ENCODE measurements around the gene TBC1D13.
"Not testable (repeated sequence)": the region's sequence is repeated elsewhere in the genome, so short reads cannot be mapped to it uniquely, and the experiment has no call there.

The TBC1D13 gene

GRCh38 chr9:128821584-128822406 is 34.7 kb downstream of the TBC1D13 start:
- no peak for DNase-seq

GRCh38 chr9:128822407-128823042 is 35.5 kb downstream of the TBC1D13 start:
- no peak for DNase-seq

GRCh38 chr9:128823362-128823902 is 36.4 kb downstream of the TBC1D13 start:
- no peak for DNase-seq

- DNase-seq = no peak
Observed at GRCh38 chr9:128823903-128824406, 36.9 kb downstream of the TBC1D13 start.

- no peak for DNase-seq
Observed at GRCh38 chr9:128824911-128825310, 37.9 kb downstream of the TBC1D13 start.

GRCh38 chr9:128825923-128826700 is 39.1 kb downstream of the TBC1D13 start:
- DNase-seq = no peak

- no peak for DNase-seq
Observed at GRCh38 chr9:128828267-128828666, 41.2 kb downstream of the TBC1D13 start.

GRCh38 chr9:128828719-128829452 is 41.8 kb downstream of the TBC1D13 start:
- no peak for DNase-seq

GRCh38 chr9:128829477-128830251 is 42.6 kb downstream of the TBC1D13 start, which contains the start of gene SPOUT1:
Gene SPOUT1 (minus strand): TSS chr9:128829794. CDS start chr9:128829780, 14 bp downstream.
- DNase-seq = peak; percentile 91

- no peak for DNase-seq
Observed at GRCh38 chr9:128833696-128834095, 46.6 kb downstream of the TBC1D13 start.

- no peak for DNase-seq
Observed at GRCh38 chr9:128835246-128836210, 48.5 kb downstream of the TBC1D13 start.

- DNase-seq = no peak
Observed at GRCh38 chr9:128836509-128837145, 49.6 kb downstream of the TBC1D13 start.

GRCh38 chr9:128838338-128838737 is 51.3 kb downstream of the TBC1D13 start:
- DNase-seq = no peak

GRCh38 chr9:128840524-128840923 is 53.5 kb downstream of the TBC1D13 start:
- DNase-seq = no peak

- DNase-seq = no peak
Observed at GRCh38 chr9:128841694-128842492, 54.8 kb downstream of the TBC1D13 start.

- not testable (repeated sequence) for DNase-seq
Observed at GRCh38 chr9:128843171-128843570, 56.1 kb downstream of the TBC1D13 start.

- DNase-seq = no peak
Observed at GRCh38 chr9:128845186-128845931, 58.3 kb downstream of the TBC1D13 start.

- no peak for DNase-seq
Observed at GRCh38 chr9:128846680-128847030, 59.6 kb downstream of the TBC1D13 start.
